B cell (primary cell): Measurements from ENCODE around the gene OSM.

Experiments
- CTCF ChIP-seq: fragments of 200-600 bp; IDR thresholded peaks from one replicate; pipeline ENCODE4 v1.8.0; 2022; ENCODE audit warnings: antibody characterized with exemption, mild to moderate bottlenecking
- EZH2 ChIP-seq: IDR thresholded peaks from 2 replicates; pipeline ENCODE4 v1.6.1; 2012; ENCODE audit warnings: borderline replicate concordance, low read depth, mild to moderate bottlenecking, moderate library complexity, low read length; ENCODE audit not compliant: insufficient read depth, poor library complexity, severe bottlenecking

GRCh38 chr22:30292069-30292970 is 25.7 kb upstream of the OSM start:
- no peak for TF ChIP-seq CTCF
- TF ChIP-seq EZH2, result no peak
